Lung (tissue), 12 donors: Measurements from ENCODE around the gene SLC35F1. TPM values are rescaled to one million over a fixed set of nuclear protein-coding genes. Genes with fewer than 3 reads are reported as not detected.

Experiments used
- ATAC-seq: fragments of 200-7000 bp; cut with Tn5 transposase; one replicate; pipeline ENCODE4 v1.9.1; 2020; ENCODE audit warnings: moderate number of reproducible peaks; ENCODE audit not compliant: insufficient read depth, low FRiP score
- DNase-seq, 3 donors: peaks; one replicate each; pipeline ENCODE4 v3.0.0-alpha.2; 2013 to 2017
- H3K27ac ChIP-seq, 2 donors: one replicate each; pipeline ENCODE4 v1.5.1; 2013; ENCODE audit warnings: mild to moderate bottlenecking in 2 of 2, moderate library complexity in 2 of 2, control low read depth in 1 of 2, inconsistent platforms in 1 of 2, low read depth in 1 of 2, low read length in 1 of 2
- H3K27me3 ChIP-seq, 3 donors: one replicate each; pipeline ENCODE4 v1.5.1; 2013; ENCODE audit warnings: low read length in 2 of 3; ENCODE audit not compliant: control insufficient read depth in 3 of 3, insufficient read depth in 3 of 3
- H3K36me3 ChIP-seq, 4 donors: one replicate each; pipeline ENCODE4 v1.5.1; 2013; ENCODE audit warnings: low read length in 4 of 4, mild to moderate bottlenecking in 1 of 4, moderate library complexity in 1 of 4; ENCODE audit not compliant: control insufficient read depth in 4 of 4, insufficient read depth in 4 of 4
- H3K4me1 ChIP-seq, 5 donors: one replicate each; pipeline ENCODE4 v1.5.1; 2013; ENCODE audit warnings: low read length in 5 of 5, mild to moderate bottlenecking in 2 of 5, moderate library complexity in 1 of 5; ENCODE audit not compliant: control insufficient read depth in 5 of 5, insufficient read depth in 5 of 5
- H3K4me3 ChIP-seq: one replicate; pipeline ENCODE4 v1.5.1; 2013; ENCODE audit warnings: mild to moderate bottlenecking, control low read depth, moderate library complexity
- H3K9ac ChIP-seq, 2 donors: one replicate each; pipeline ENCODE4 v1.5.1; 2013; ENCODE audit warnings: low read length in 2 of 2, control low read depth in 1 of 2; ENCODE audit not compliant: insufficient read depth in 1 of 2
- H3K9me3 ChIP-seq, 4 donors: one replicate each; pipeline ENCODE4 v1.5.1; 2013; ENCODE audit warnings: low read length in 3 of 4, mild to moderate bottlenecking in 1 of 4, moderate library complexity in 1 of 4; ENCODE audit not compliant: control insufficient read depth in 4 of 4, insufficient read depth in 3 of 4
- CTCF ChIP-seq: IDR thresholded peaks from 2 replicates; pipeline ENCODE4 v1.5.1; 2012; ENCODE audit warnings: mild to moderate bottlenecking; ENCODE audit errors: control extremely low read depth, extremely low read depth
- WGBS, 2 donors: extraction: QIAGEN DNeasy Blood & Tissue Kit; methylation state at CpG; one replicate each; pipeline ENCODE4 v1.1.7; 2013; 5-methylcytosine and 5-hydroxymethylcytosine counted together
- polyA plus RNA-seq, 2 donors: library from polyadenylated mRNA; stranded (reverse); fragments of 200-250 nt; gene quantifications; one replicate each; pipeline ENCODE4 v1.2.1, GENCODE V29; 2013
- total RNA-seq, 2 donors: library from RNA; depleted of rRNA in 1 of 2; stranded (reverse); fragments of >200 nt in 1 of 2; gene quantifications; one replicate each; pipeline ENCODE4 v1.2.1, GENCODE V29; 2014 to 2021
- donor health status: control.
- donor health status: control.
- donor health status: Bipolar disorder and iron deficiency.
- donor health status: healthy.
- donor health status: DM: yes; HTN: yes; CAD: no.

The SLC35F1 gene
- total and polyA plus RNA-seq, 4 donors = 0.04 to 5.7 (median 0.07) TPM

DNA sequence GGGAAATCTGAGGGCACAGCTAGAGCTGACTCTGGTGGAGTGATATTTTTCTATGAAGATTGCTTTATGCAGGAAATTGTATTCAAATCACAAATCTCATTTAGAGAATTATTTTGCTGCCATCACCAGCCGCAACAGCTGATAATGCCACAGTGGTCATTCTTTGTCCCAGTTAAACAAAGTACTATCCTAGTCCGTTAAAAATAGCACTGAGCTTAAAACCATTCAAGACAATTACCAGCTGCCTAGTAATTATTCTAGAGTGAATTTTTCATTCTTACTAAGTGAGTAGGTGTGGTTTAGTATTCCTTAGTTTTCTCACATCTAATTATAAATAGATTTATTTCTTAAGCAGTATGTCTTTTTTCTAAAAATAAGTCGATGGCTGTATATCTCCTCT lies 190.5 kb downstream of the SLC35F1 start:
- Histone ChIP-seq H3K9me3 (peaks cover 0 to 3% (median 0%) of the 10 kb centered on the region in 4 donors), H3K4me3 (no peak overlapping the region), H3K4me1 (peaks cover 0 to 10% (median 7%) of the 10 kb centered on the region in 5 donors), H3K27me3 (no peaks in the 10 kb centered on the region), H3K27ac (no peak overlapping the region), H3K36me3 (no peaks in the 10 kb centered on the region), H3K9ac (no peak overlapping the region)
- no peak for DNase-seq
- TF ChIP-seq CTCF = no peak
- WGBS, 2 donors = 75 to 88% methylated on average over 3 of the region's 3 CpGs
- no peak for ATAC-seq

- DNase-seq (no peak), ATAC-seq (no peak)
- no peak overlapping the region for H3K4me3 ChIP-seq
- H3K9me3 ChIP-seq = peaks cover 0 to 2% (median 0%) of the 10 kb centered on the region in 4 donors
- TF ChIP-seq CTCF = no peak
- H3K27me3 ChIP-seq = no peaks in the 10 kb centered on the region
- peaks cover 0 to 17% (median 13%) of the 10 kb centered on the region in 5 donors for H3K4me1 ChIP-seq
- H3K36me3 ChIP-seq = no peaks in the 10 kb centered on the region
- H3K9ac ChIP-seq = no peak overlapping the region
- H3K27ac ChIP-seq = no peak overlapping the region
- 59 to 62% methylated on average over 2 of the region's 2 CpGs for WGBS, 2 donors
Observed at GRCh38 chr6:118100717-118101116, 193.7 kb downstream of the SLC35F1 start.

DNA sequence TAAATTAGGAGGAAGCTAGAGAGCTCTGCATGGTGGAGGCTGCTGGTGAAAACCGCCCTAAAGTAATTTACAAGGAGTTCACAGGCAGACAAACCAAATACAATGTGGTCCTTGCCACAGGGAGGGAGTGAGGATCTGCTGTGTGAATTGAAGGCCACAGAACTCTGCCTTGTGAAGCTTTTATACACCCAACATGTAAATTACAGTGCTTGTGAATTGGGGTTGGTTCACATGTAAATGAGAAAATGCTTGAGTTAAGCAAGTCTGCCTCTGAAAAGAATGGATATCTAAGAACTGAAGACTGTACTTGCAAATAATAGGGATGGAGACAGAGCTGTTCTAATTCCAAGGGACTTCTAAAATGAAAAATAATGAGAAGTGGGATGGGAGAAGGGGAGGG lies 194.2 kb downstream of the SLC35F1 start:
- H3K4me1 ChIP-seq = peaks cover 0 to 17% (median 13%) of the 10 kb centered on the region in 5 donors
- TF ChIP-seq CTCF = no peak
- no peaks in the 10 kb centered on the region for H3K36me3 ChIP-seq
- DNase-seq (no peak), ATAC-seq (no peak)
- no peak overlapping the region for H3K27ac ChIP-seq
- no peak overlapping the region for H3K4me3 ChIP-seq
- 70 to 92% methylated on average over 1 of the region's 1 CpG for WGBS, 2 donors
- no peak overlapping the region for H3K9ac ChIP-seq
- H3K27me3 ChIP-seq = no peaks in the 10 kb centered on the region
- peaks cover 0 to 2% (median 0%) of the 10 kb centered on the region in 4 donors for H3K9me3 ChIP-seq

- 32 to 34% methylated on average over 4 of the region's 4 CpGs for WGBS, 2 donors
- no peak for TF ChIP-seq CTCF
- DNase-seq = peak in 2 of 3 donors; percentile 40 to 49
- no peaks in the 10 kb centered on the region for H3K36me3 ChIP-seq
- H3K9me3 ChIP-seq = peaks cover 0 to 2% (median 0%) of the 10 kb centered on the region in 4 donors
- ATAC-seq = no peak
- H3K4me3 ChIP-seq = no peak overlapping the region
- no peak overlapping the region for H3K27ac ChIP-seq
- H3K4me1 ChIP-seq = peaks cover 0 to 17% (median 13%) of the 10 kb centered on the region in 5 donors
- H3K9ac ChIP-seq = no peak overlapping the region
- H3K27me3 ChIP-seq = no peaks in the 10 kb centered on the region
Observed at GRCh38 chr6:118101831-118102345, 194.8 kb downstream of the SLC35F1 start.
